Measurements from ENCODE around the gene RNF212B.

GRCh38 chr14:23286902-23287479 lies 49.3 kb downstream of the RNF212B start:
- TF ChIP-seq CTCF (IDR thresholded peaks at IDR 0.05; ENCODE audit: low read depth, low read length, poor library complexity, severe bottlenecking) (no peak), EZH2phosphoT487 (IDR thresholded peaks at IDR 0.05; ENCODE audit: borderline replicate concordance, low read length) (no peak)

Measured in DOHH2 (cell line).